Osteoblast (primary cell): ENCODE data around the gene CDH1. TPM values are rescaled to one million over a fixed set of nuclear protein-coding genes. Genes with fewer than 3 reads are reported as not detected.

Experiments
- DNase-seq: peaks from one replicate; pipeline ENCODE4 v3.0.0; 2011; ENCODE audit warnings: low spot score, mixed read lengths; ENCODE audit not compliant: insufficient read length; ENCODE audit errors: missing footprints
- H2AFZ ChIP-seq: 2 replicates; pipeline ENCODE4 v1.6.0; 2011; ENCODE audit warnings: mild to moderate bottlenecking, low read length
- H3K27ac ChIP-seq: 2 replicates; pipeline ENCODE4 v1.5.1; 2011; ENCODE audit warnings: mild to moderate bottlenecking, low read depth, low read length, moderate library complexity
- H3K27me3 ChIP-seq: 2 replicates; pipeline ENCODE4 v1.6.0; 2012; ENCODE audit warnings: mild to moderate bottlenecking, control low read depth, inconsistent platforms, low read length, moderate library complexity; ENCODE audit not compliant: insufficient read depth
- H3K36me3 ChIP-seq: 2 replicates; pipeline ENCODE4 v1.5.1; 2011; ENCODE audit warnings: mild to moderate bottlenecking, low read length, control low read depth, moderate library complexity; ENCODE audit not compliant: insufficient read depth
- H3K4me1 ChIP-seq: 2 replicates; pipeline ENCODE4 v1.5.1; 2011; ENCODE audit warnings: mild to moderate bottlenecking, low read length, control low read depth, moderate library complexity; ENCODE audit not compliant: insufficient read depth
- H3K4me2 ChIP-seq: 2 replicates; pipeline ENCODE4 v1.6.0; 2011; ENCODE audit warnings: mild to moderate bottlenecking, low read length; ENCODE audit not compliant: insufficient read depth
- H3K4me3 ChIP-seq: fragments of 200-600 bp; sonication (generic); 3 replicates; pipeline ENCODE4 v1.5.1; 2012; ENCODE audit warnings: mild to moderate bottlenecking, low read length, inconsistent platforms; ENCODE audit not compliant: insufficient read depth
- H3K79me2 ChIP-seq: 2 replicates; pipeline ENCODE4 v1.6.0; 2012; ENCODE audit warnings: mild to moderate bottlenecking, low read length, control low read depth, inconsistent platforms; ENCODE audit not compliant: insufficient read depth
- H3K9me3 ChIP-seq: 2 replicates; pipeline ENCODE4 v1.5.1; 2011; ENCODE audit warnings: low read depth, low read length, control low read depth
- H4K20me1 ChIP-seq: 2 replicates; pipeline ENCODE4 v1.6.0; 2012; ENCODE audit warnings: mild to moderate bottlenecking, low read length, control low read depth; ENCODE audit not compliant: insufficient read depth
- total RNA-seq: library from RNA; depleted of rRNA; stranded (reverse); fragments of >200 nt; gene quantifications from 2 replicates; pipeline ENCODE4 v1.2.3, GENCODE V29; 2012
- TF ChIP-seq, protein P1 (sequence below): IDR thresholded peaks from 2 replicates; pipeline ENCODE4 v1.5.1; 2011; ENCODE audit warnings: mild to moderate bottlenecking, low read depth, low read length, moderate library complexity; ENCODE audit errors: extremely low read depth

CDH1 gene
- total RNA-seq, 1 donor = 1.1 TPM

DNA sequence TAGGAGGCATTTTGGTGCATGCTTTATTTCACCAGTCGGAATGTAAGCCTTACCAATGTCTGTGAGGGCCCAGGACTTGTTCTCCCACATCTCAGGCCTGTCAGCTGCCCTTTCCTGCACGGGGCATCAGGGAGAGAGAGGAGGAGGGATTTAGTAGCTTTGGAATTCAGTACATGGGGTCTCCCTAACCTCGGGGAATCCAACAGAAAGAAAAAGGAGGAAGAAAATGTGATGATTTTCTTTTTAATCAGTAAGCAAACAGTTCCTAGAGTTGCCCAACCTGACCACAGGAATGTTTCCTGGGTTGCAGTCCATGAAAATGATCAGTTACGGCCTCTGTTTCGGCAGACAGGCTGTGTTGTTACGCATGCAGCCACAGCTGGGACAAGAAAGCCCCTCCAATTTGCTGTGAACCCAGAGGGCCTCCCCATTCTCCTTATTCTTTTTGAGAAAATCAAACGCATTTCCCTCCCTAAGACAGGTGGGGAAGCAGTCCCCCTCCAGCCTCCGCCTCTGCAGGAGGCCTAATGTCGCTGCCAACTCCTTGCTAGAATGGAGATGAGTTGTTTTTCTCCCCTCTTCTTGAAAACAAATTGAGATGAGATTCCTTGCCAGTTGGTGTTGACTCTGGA lies 53.2 kb downstream of the CDH1 start:
- TF ChIP-seq, protein P1, sequence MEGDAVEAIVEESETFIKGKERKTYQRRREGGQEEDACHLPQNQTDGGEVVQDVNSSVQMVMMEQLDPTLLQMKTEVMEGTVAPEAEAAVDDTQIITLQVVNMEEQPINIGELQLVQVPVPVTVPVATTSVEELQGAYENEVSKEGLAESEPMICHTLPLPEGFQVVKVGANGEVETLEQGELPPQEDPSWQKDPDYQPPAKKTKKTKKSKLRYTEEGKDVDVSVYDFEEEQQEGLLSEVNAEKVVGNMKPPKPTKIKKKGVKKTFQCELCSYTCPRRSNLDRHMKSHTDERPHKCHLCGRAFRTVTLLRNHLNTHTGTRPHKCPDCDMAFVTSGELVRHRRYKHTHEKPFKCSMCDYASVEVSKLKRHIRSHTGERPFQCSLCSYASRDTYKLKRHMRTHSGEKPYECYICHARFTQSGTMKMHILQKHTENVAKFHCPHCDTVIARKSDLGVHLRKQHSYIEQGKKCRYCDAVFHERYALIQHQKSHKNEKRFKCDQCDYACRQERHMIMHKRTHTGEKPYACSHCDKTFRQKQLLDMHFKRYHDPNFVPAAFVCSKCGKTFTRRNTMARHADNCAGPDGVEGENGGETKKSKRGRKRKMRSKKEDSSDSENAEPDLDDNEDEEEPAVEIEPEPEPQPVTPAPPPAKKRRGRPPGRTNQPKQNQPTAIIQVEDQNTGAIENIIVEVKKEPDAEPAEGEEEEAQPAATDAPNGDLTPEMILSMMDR = no peak
- no peaks in the 10 kb centered on the region for H3K36me3 ChIP-seq
- peak overlapping the region; percentile 70 for H3K27ac ChIP-seq
- H3K4me1 ChIP-seq = peaks cover 41% of the 10 kb centered on the region
- DNase-seq = peak; percentile 81
- H3K27me3 ChIP-seq = no peaks in the 10 kb centered on the region
- H2AFZ ChIP-seq = no peak overlapping the region
- no peaks in the 10 kb centered on the region for H3K79me2 ChIP-seq
- H3K9me3 ChIP-seq = no peaks in the 10 kb centered on the region
- H4K20me1 ChIP-seq = no peaks in the 10 kb centered on the region
- peak overlapping the region; percentile 18 for H3K4me3 ChIP-seq
- H3K4me2 ChIP-seq = peak overlapping the region; percentile 61

DNA sequence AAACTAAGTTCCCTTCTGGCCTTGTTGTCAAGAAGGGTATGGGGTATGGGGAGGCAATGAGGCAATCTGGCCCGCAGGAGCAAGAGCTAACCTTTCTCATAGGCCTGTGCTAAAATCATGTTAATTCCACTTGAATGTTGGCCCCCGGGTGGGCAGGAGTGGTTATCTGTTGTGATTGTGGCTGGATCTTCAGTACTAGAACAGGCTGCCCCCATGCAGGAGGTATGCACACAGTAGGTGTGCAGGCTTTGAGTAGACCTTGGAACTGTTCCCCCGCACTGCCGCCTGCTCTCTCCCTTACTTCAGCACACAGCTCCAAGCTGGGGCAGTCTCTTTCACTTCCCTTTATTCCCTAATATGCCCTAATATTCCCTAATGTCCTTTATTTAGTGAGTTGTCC lies 53.9 kb downstream of the CDH1 start:
- H3K79me2 ChIP-seq = no peaks in the 10 kb centered on the region
- no peak overlapping the region for H2AFZ ChIP-seq
- H3K4me1 ChIP-seq = peaks cover 41% of the 10 kb centered on the region
- H4K20me1 ChIP-seq = no peaks in the 10 kb centered on the region
- H3K4me2 ChIP-seq = peak overlapping the region; percentile 61
- H3K9me3 ChIP-seq = no peaks in the 10 kb centered on the region
- no peak overlapping the region for H3K4me3 ChIP-seq
- no peaks in the 10 kb centered on the region for H3K36me3 ChIP-seq
- no peaks in the 10 kb centered on the region for H3K27me3 ChIP-seq
- TF ChIP-seq, protein P1 = no peak
- H3K27ac ChIP-seq = peak overlapping the region; percentile 70
- DNase-seq = no peak

DNA sequence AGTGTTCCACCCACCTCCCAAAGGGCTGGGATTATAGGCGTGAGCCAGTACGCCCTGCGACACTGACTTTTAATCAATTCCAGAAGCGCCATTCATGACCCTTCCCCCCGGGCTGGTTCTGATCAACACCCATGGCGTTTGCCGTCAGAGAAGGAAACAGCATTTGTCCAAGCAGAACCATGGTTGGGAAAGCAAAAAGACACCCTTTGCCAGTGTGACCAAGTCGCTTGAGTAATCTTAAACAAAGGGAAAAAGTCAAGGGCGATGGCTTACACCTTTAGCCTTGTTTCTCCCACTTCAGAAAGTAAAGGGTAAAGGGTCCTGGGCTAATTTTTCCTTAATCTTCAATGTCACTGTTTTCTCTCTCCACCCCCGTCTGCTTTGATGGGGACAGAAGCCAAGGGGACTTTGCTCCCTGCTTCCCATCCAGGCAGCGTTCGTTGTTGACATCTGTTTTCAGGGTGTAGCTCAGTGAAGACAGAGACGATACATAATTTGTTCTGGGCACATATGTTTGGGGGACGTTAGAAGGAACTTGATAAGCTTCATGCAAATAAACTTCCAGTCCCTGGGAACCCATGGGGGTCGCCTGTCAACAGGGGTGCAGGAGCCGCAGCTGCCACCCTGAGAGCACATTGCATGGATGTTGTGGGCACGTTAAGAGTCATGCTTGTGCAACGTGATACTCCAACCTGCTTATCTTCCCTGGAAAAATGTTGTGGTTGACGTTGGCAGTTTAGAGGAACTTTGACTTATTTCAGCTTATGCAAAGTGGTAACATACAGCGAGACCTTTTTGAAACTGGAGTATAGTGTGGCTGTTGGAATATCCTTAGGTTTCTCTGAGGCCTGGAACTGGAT lies 55.6 kb downstream of the CDH1 start:
- Histone ChIP-seq H3K4me2 (peak overlapping the region; percentile 46), H3K36me3 (no peaks in the 10 kb centered on the region), H3K27me3 (no peaks in the 10 kb centered on the region), H3K9me3 (no peaks in the 10 kb centered on the region), H3K4me3 (no peak overlapping the region), H4K20me1 (no peaks in the 10 kb centered on the region), H2AFZ (no peak overlapping the region), H3K4me1 (peaks cover 32% of the 10 kb centered on the region), H3K79me2 (no peaks in the 10 kb centered on the region), H3K27ac (peak overlapping the region; percentile 65)
- TF ChIP-seq, protein P1 = no peak
- no peak for DNase-seq

DNA sequence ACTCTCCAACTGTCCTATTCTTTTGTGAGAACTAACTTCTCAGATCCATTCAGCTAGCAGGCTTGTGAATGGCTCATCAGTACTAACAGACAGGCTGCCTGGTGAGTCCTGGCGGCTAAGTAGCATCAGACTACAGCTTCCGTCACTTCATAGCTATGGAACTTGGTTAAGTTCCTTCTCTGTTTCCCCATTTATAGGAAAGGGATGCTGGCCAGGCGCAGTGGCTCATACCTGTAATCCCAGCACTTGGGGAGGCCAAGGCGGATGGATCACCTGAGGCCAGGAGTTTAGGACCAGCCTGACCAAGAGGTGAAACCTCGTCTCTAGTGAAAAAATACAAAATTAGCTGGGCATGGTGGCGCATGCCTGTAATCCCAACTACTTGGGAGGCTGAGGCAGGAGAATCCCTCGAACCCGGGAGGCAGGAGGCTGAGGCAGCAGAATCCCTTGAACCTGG lies 56.3 kb downstream of the CDH1 start:
- Histone ChIP-seq H3K4me3 (no peak overlapping the region), H3K36me3 (no peaks in the 10 kb centered on the region), H3K27me3 (no peaks in the 10 kb centered on the region), H4K20me1 (no peaks in the 10 kb centered on the region), H3K27ac (peak overlapping the region; percentile 65), H3K79me2 (no peaks in the 10 kb centered on the region), H3K4me2 (peak overlapping the region; percentile 46), H2AFZ (no peak overlapping the region), H3K4me1 (peaks cover 32% of the 10 kb centered on the region), H3K9me3 (no peaks in the 10 kb centered on the region)
- no peak for DNase-seq
- TF ChIP-seq, protein P1 = no peak
